BLaER1 treated with 17β-estradiol and CSF1 and Interleukin-3, amounts not matched to agents 10 nM and 100 nM (cell line): ENCODE data around the gene ZNF830.
"Not testable (repeated sequence)": the region's sequence is repeated elsewhere in the genome, so short reads cannot be mapped to it uniquely, and the experiment has no call there.

Source experiments
- H3K27ac ChIP-seq, 11 experiments: shearing (Covaris generic); formaldehyde crosslinking; 2 replicates each; pipeline ENCODE4 v1.8.1; 2022
- H3K27me3 ChIP-seq, 11 experiments: shearing (Covaris generic); formaldehyde crosslinking; 2 replicates each; pipeline ENCODE4 v1.8.1; 2022
- H3K36me3 ChIP-seq, 11 experiments: shearing (Covaris generic); formaldehyde crosslinking; 2 replicates each; pipeline ENCODE4 v1.8.1; 2022
- H3K4me1 ChIP-seq, 10 experiments: shearing (Covaris generic); formaldehyde crosslinking; 2 replicates each; pipeline ENCODE4 v1.8.1; 2022
- H3K4me2 ChIP-seq, 11 experiments: shearing (Covaris generic); formaldehyde crosslinking; 2 replicates each; pipeline ENCODE4 v1.8.1; 2022
- H3K4me3 ChIP-seq, 10 experiments: shearing (Covaris generic); formaldehyde crosslinking; 2 replicates each; pipeline ENCODE4 v1.8.1; 2022
- H3K9ac ChIP-seq, 11 experiments: shearing (Covaris generic); formaldehyde crosslinking; 2 replicates each; pipeline ENCODE4 v1.8.1; 2022
- H3K9me3 ChIP-seq, 11 experiments: shearing (Covaris generic); formaldehyde crosslinking; replicated peaks in 1 of 11; 2 replicates each; pipeline ENCODE4 v1.8.1; 2022
- H4K20me1 ChIP-seq, 11 experiments: shearing (Covaris generic); formaldehyde crosslinking; 2 replicates each; pipeline ENCODE4 v1.8.1; 2022
- Cebpa-rat ChIP-seq, 11 experiments: shearing (Covaris generic); IDR thresholded peaks; 2 replicates each; pipeline ENCODE4 v1.8.1; 2022

ZNF830 gene

DNA sequence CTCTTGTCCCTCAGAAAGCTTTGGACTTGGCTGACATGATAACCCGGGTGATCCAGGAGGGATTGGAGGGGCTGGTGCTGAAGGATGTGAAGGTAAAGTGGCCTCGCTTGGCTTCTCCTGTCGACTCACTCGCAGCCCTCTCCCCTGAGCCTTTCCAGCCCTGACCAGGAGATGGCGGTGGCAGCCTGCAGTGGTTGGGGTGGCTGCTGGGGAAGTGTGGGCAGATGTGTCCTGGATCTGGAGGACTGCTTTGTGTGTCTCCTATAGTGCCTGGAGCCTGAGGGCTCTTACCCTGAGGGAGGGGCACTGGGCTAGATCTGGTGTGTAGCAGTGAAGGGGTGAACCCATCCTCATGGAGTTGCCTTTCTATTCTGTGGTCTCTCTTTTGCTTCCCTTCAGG lies 36.9 kb downstream of the ZNF830 start:
- Histone ChIP-seq H3K9me3 (no peaks in the 10 kb centered on the region), H4K20me1 (no peaks in the 10 kb centered on the region; a peak in 1 of 22 replicates), H3K27ac (peak overlapping the region in 8 of 11 experiments; percentile 33 to 71 (median 58); a peak in 15 of 22 replicates), H3K36me3 (peaks cover 35 to 100% (median 98%) of the 10 kb centered on the region in 11 experiments), H3K4me1 (peaks cover 0 to 45% (median 17%) of the 10 kb centered on the region in 10 experiments; a peak in 16 of 20 replicates), H3K4me2 (peak overlapping the region in 4 of 11 experiments; percentile 1 to 27 (median 22); a peak in 3 of 22 replicates), H3K27me3 (no peaks in the 10 kb centered on the region), H3K4me3 (no peak overlapping the region), H3K9ac (peak overlapping the region in 10 of 11 experiments; percentile 9 to 44 (median 31); a peak in 11 of 22 replicates)
- no peak for TF ChIP-seq Cebpa-rat (IDR thresholded peaks at IDR 0.05)

DNA sequence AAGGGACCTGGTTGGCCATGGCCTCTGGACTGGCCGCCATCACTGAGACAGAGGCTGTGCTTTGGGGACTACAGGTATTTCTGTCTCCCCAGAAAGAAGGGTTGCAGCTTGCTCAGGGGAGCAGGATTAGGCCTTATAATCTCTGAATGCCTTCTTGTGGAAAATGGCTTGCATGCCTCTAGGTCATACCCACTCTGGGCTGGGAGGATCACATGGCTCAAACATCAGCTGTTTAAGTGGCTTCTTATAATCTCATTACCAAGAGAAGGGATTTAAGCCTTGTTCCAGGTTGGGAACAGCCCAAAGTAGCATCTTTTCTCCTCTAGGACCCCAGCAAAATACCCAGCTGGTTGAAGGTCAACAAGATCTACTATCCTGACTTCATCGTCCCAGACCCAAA lies 38.1 kb downstream of the ZNF830 start:
- Histone ChIP-seq H3K36me3 (peaks cover 24 to 100% (median 97%) of the 10 kb centered on the region in 11 experiments), H3K9me3 (no peaks in the 10 kb centered on the region), H3K4me1 (peaks cover 0 to 32% (median 14%) of the 10 kb centered on the region in 10 experiments; a peak in 12 of 20 replicates), H3K27me3 (no peaks in the 10 kb centered on the region), H4K20me1 (peaks cover 0 to 6% (median 0%) of the 10 kb centered on the region in 11 experiments; a peak in 2 of 22 replicates), H3K4me3 (no peak overlapping the region), H3K9ac (no peak overlapping the region), H3K27ac (peak overlapping the region in 3 of 11 experiments; percentile 2 to 60 (median 15); a peak in 3 of 22 replicates), H3K4me2 (no peak overlapping the region)
- TF ChIP-seq Cebpa-rat (IDR thresholded peaks at IDR 0.05): no peak

GRCh38 chr17:35000965-35001364 lies 39.6 kb downstream of the ZNF830 start:
- not testable (repeated sequence) for H4K20me1 ChIP-seq, H3K9me3 ChIP-seq, H3K9ac ChIP-seq, H3K27me3 ChIP-seq, H3K4me2 ChIP-seq, H3K4me3 ChIP-seq
- Histone ChIP-seq H3K36me3 (peaks cover 22 to 100% (median 97%) of the 10 kb centered on the region in 11 experiments), H3K4me1 (peaks cover 0 to 30% (median 14%) of the 10 kb centered on the region in 10 experiments; a peak in 12 of 20 replicates), H3K27ac (peak overlapping the region in 3 of 11 experiments; percentile 7 to 37 (median 23); a peak in 2 of 22 replicates)

- no peak for TF ChIP-seq Cebpa-rat (IDR thresholded peaks at IDR 0.05)
- H3K9me3 ChIP-seq: no peaks in the 10 kb centered on the region
- H3K27ac ChIP-seq: peak overlapping the region in 4 of 11 experiments; percentile 7 to 37 (median 16); a peak in 4 of 22 replicates
- H3K27me3 ChIP-seq: no peaks in the 10 kb centered on the region
- H3K4me3 ChIP-seq: no peak overlapping the region
- peaks cover 22 to 100% (median 95%) of the 10 kb centered on the region in 11 experiments for H3K36me3 ChIP-seq
- H4K20me1 ChIP-seq: peaks cover 0 to 6% (median 0%) of the 10 kb centered on the region in 11 experiments; a peak in 2 of 22 replicates
- peaks cover 0 to 24% (median 11%) of the 10 kb centered on the region in 10 experiments; a peak in 12 of 20 replicates for H3K4me1 ChIP-seq
- no peak overlapping the region for H3K4me2 ChIP-seq
- H3K9ac ChIP-seq: 0 out of 22 replicates have a peak overlapping the region, but pooled peaks of 1 of the 11 experiments have one; percentile 17
These were observed 40.2 kb downstream of the ZNF830 start for GRCh38 chr17:35001549-35001948.

DNA sequence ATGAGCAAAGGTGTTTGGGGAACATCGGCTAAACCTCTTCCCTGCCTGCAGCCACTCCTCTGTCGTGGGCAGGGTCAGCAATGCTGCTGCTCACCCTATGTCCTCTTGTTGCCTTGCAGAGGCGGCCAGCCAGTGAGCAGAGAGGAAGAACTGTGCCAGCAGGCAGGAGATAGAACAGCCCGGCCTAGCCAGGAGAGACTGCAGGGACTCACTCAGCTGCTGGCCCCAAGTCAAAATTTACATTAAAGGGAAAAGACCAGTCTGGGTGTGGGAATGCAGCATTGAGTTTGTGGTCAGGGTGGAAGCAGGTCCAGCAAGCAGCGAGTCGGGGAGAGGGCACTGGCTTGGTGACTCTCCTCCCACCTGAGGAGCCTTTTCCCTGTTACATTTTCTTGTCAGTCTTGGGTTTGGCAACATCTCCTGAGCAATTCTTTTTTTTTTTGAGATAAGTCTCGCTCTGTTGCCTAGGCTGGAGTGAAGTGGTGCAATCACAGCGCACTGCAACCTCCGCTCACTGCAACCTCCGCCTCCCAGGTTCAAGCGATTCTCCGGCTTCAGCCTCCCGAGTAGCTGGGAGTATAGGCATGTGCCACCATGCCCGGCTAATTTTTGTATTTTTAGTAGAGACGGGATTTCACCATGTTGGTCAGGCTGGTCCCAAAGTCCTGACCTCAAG lies 41.7 kb downstream of the ZNF830 start:
- no peak overlapping the region for H3K4me3 ChIP-seq
- H3K27me3 ChIP-seq: no peaks in the 10 kb centered on the region
- H3K9me3 ChIP-seq: no peaks in the 10 kb centered on the region
- peaks cover 0 to 10% (median 3%) of the 10 kb centered on the region in 10 experiments; a peak in 8 of 20 replicates for H3K4me1 ChIP-seq
- peaks cover 0 to 6% (median 0%) of the 10 kb centered on the region in 11 experiments; a peak in 2 of 22 replicates for H4K20me1 ChIP-seq
- TF ChIP-seq Cebpa-rat (IDR thresholded peaks at IDR 0.05): no peak
- no peak overlapping the region for H3K4me2 ChIP-seq
- peaks cover 34 to 100% (median 94%) of the 10 kb centered on the region in 11 experiments for H3K36me3 ChIP-seq
- 0 out of 22 replicates have a peak overlapping the region, but pooled peaks of 1 of the 11 experiments have one; percentile 30 for H3K27ac ChIP-seq
- no peak overlapping the region for H3K9ac ChIP-seq

- peaks cover 0 to 4% (median 0%) of the 10 kb centered on the region in 10 experiments; a peak in 5 of 20 replicates for H3K4me1 ChIP-seq
- H3K4me2 ChIP-seq: no peak overlapping the region
- H4K20me1 ChIP-seq: peaks cover 0 to 6% (median 0%) of the 10 kb centered on the region in 11 experiments; a peak in 2 of 22 replicates
- H3K4me3 ChIP-seq: no peak overlapping the region
- H3K27ac ChIP-seq: no peak overlapping the region
- no peaks in the 10 kb centered on the region for H3K27me3 ChIP-seq
- no peak overlapping the region for H3K9ac ChIP-seq
- H3K9me3 ChIP-seq: no peaks in the 10 kb centered on the region
- H3K36me3 ChIP-seq: peaks cover 40 to 100% (median 94%) of the 10 kb centered on the region in 11 experiments
- TF ChIP-seq Cebpa-rat (IDR thresholded peaks at IDR 0.05): no peak
These were observed 42.4 kb downstream of the ZNF830 start for GRCh38 chr17:35003778-35004177.

DNA sequence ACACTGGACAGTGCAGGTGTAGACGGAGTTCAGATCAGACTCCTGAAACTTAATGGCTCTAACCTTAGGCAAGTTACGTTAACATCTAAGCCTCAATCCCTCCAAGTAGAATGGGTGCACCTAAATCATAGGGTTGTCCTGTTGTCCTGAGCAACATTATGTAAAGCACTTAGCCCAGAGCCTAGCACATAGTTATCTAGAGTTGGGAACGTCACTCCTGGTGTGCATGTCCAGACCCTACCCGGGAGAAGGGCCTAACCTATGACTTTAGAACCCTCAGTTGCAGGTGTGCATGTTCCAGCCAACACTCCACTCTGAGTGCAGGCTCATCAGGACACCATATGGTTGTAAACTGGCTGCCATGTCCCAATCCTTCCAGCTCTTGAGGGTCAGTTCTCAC lies 45.0 kb downstream of the ZNF830 start:
- peaks cover 62 to 100% (median 94%) of the 10 kb centered on the region in 11 experiments for H3K36me3 ChIP-seq
- no peaks in the 10 kb centered on the region; a peak in 1 of 20 replicates for H3K4me1 ChIP-seq
- no peak overlapping the region for H3K9ac ChIP-seq
- no peak for TF ChIP-seq Cebpa-rat (IDR thresholded peaks at IDR 0.05)
- H3K27me3 ChIP-seq: no peaks in the 10 kb centered on the region
- no peaks in the 10 kb centered on the region for H3K9me3 ChIP-seq
- H3K4me2 ChIP-seq: no peak overlapping the region
- no peak overlapping the region for H3K4me3 ChIP-seq
- H4K20me1 ChIP-seq: peaks cover 0 to 11% (median 0%) of the 10 kb centered on the region in 11 experiments; a peak in 2 of 22 replicates
- H3K27ac ChIP-seq: no peak overlapping the region

DNA sequence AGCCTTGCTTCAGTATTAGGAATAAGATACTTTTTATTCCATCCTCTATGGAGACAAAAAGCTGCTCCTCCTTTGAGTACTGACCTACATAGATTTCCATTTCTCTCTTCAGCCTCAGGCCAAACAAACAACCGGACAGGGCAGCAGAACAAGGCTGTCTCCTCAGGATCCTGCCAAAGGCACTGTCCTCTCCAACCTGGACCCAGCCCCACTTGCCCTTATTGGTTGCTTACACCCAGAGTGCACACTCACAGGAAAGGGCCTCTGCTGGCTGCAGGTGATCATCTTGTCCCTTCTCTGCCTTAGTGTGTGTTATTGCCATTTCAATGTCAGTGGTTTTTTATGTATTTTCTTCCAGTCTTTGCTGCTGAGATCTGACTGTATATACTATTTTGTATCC lies 45.6 kb downstream of the ZNF830 start:
- Histone ChIP-seq H3K9me3 (no peaks in the 10 kb centered on the region), H3K4me3 (no peak overlapping the region), H3K9ac (no peak overlapping the region), H3K4me2 (no peak overlapping the region), H4K20me1 (peaks cover 0 to 11% (median 0%) of the 10 kb centered on the region in 11 experiments; a peak in 2 of 22 replicates), H3K4me1 (no peaks in the 10 kb centered on the region; a peak in 1 of 20 replicates), H3K36me3 (peaks cover 62 to 100% (median 94%) of the 10 kb centered on the region in 11 experiments), H3K27me3 (no peaks in the 10 kb centered on the region), H3K27ac (no peak overlapping the region)
- no peak for TF ChIP-seq Cebpa-rat (IDR thresholded peaks at IDR 0.05)

DNA sequence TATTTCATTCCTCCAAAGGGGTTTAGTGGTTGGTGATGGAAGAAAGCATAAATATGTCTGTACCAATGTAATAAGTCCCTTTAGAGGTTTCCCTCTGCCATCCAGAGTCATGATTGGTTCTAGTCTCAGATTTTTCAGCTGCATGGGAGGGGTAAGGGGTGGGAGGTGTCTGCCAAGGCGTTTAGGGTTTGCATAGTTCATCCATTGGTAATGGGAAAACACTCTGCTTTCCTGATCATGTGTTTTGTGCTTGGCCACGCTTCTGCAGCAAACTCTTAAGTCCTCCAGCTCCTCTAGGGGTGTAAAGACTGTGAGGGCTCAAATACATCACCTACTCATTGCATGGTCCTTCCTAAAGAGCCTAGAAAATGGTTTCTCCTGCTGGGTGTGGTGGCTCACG lies 48.8 kb downstream of the ZNF830 start:
- H4K20me1 ChIP-seq: 0 out of 22 replicates have a peak, but pooled peaks cover 0 to 6% (median 0%) of the 10 kb centered on the region in 11 experiments
- TF ChIP-seq Cebpa-rat (IDR thresholded peaks at IDR 0.05): no peak
- H3K4me1 ChIP-seq: no peaks in the 10 kb centered on the region
- H3K9ac ChIP-seq: no peak overlapping the region
- H3K36me3 ChIP-seq: peaks cover 50 to 100% (median 95%) of the 10 kb centered on the region in 11 experiments
- H3K27me3 ChIP-seq: no peaks in the 10 kb centered on the region
- H3K9me3 ChIP-seq: no peaks in the 10 kb centered on the region
- no peak overlapping the region for H3K4me2 ChIP-seq
- no peak overlapping the region for H3K27ac ChIP-seq
- no peak overlapping the region for H3K4me3 ChIP-seq
